GM12878 (cell line): Measurements from ENCODE around the gene MILR1. TPM values are rescaled to one million over a fixed set of nuclear protein-coding genes. Genes with fewer than 3 reads are reported as not detected.
"Not testable (repeated sequence)": the region's sequence is repeated elsewhere in the genome, so short reads cannot be mapped to it uniquely, and the experiment has no call there.

Experiments
- ATAC-seq: fragments of 200-7000 bp; cut with Tn5 transposase; 3 replicates; pipeline ENCODE4 v1.9.1; 2020; ENCODE audit warnings: mild to moderate bottlenecking, moderate library complexity
- BruUV-seq: library from RNA; stranded (reverse); fragments of 400-500 nt; replicated peaks from 2 replicates; lab custom pipeline; 2021; lab: Mats Ljungman, UMichigan
- CTCF ChIA-PET: fragments of 300-600 bp; sonication (Branson Sonifier 250); formaldehyde crosslinking; extraction: SDS; loops from one replicate; lab custom pipeline; 2021; ENCODE audit warnings: inconsistent platforms; lab: Yijun Ruan, JAX
- POLR2A ChIA-PET: fragments of 350-600 bp; formaldehyde crosslinking; extraction: SDS; loops from one replicate; lab custom pipeline; 2021; ENCODE audit warnings: inconsistent platforms; lab: Charles Lee
- RAD21 ChIA-PET: fragments of 300-600 bp; sonication (Branson Sonifier 250); formaldehyde crosslinking; loops from one replicate; lab custom pipeline; 2023; ENCODE audit warnings: antibody characterized with exemption; ENCODE audit not compliant: unreplicated experiment; lab: Charles Lee
- SMC1A ChIA-PET: fragments of 300-600 bp; sonication (Branson Sonifier 250); formaldehyde crosslinking; loops from one replicate; lab custom pipeline; 2023; ENCODE audit not compliant: unreplicated experiment, uncharacterized antibody; lab: Charles Lee
- DNase-seq: peaks from one replicate; pipeline ENCODE4 v3.0.0-alpha.2; 2011; ENCODE audit warnings: low read depth, low spot score
- FAIRE-seq: peaks from 3 replicates; lab custom pipeline; 2011; peaks lifted over from hg19 to GRCh38; lab: Jason Lieb, UNC
- H2AFZ ChIP-seq: 2 replicates; pipeline ENCODE4 v1.6.0; 2011; ENCODE audit warnings: low read depth, low read length, control low read depth; ENCODE audit not compliant: control insufficient read depth
- H3K27ac ChIP-seq: 2 replicates; pipeline ENCODE4 v1.5.1; 2011; ENCODE audit warnings: control low read depth; ENCODE audit not compliant: control insufficient read depth, insufficient read depth
- H3K27me3 ChIP-seq, 2 experiments: replicated peaks in 1 of 2; 2 replicates each; pipeline versions ENCODE4 v1.6.0 to v1.6.1; 2011; ENCODE audit warnings: low read length in 1 of 2; ENCODE audit not compliant: control insufficient read depth in 2 of 2, insufficient read depth in 2 of 2
- H3K36me3 ChIP-seq, 2 experiments: 2 replicates each; pipeline ENCODE4 v1.5.1; 2011; ENCODE audit warnings: low read length in 1 of 2; ENCODE audit not compliant: control insufficient read depth in 2 of 2, insufficient read depth in 2 of 2
- H3K4me1 ChIP-seq: 2 replicates; pipeline ENCODE4 v1.6.1; 2011; ENCODE audit warnings: mild to moderate bottlenecking, low read length, moderate library complexity, mixed read lengths; ENCODE audit not compliant: control insufficient read depth, insufficient read depth
- H3K4me2 ChIP-seq: 2 replicates; pipeline ENCODE4 v1.6.0; 2011; ENCODE audit warnings: control low read depth; ENCODE audit not compliant: control insufficient read depth, insufficient read depth
- H3K4me3 ChIP-seq: fragments of 200-600 bp; sonication (generic); 2 replicates; pipeline ENCODE4 v1.5.1; 2016
- H3K79me2 ChIP-seq: 2 replicates; pipeline ENCODE4 v1.6.0; 2011; ENCODE audit warnings: low read length; ENCODE audit not compliant: control insufficient read depth, insufficient read depth
- H3K9ac ChIP-seq: 2 replicates; pipeline ENCODE4 v1.8.0; 2011; ENCODE audit warnings: low read length, control low read depth, mixed read lengths; ENCODE audit not compliant: control insufficient read depth, insufficient read depth
- H3K9me3 ChIP-seq: replicated peaks from 3 replicates; pipeline ENCODE4 v1.5.1; 2011; ENCODE audit warnings: mild to moderate bottlenecking, low read length; ENCODE audit not compliant: control insufficient read depth, insufficient read depth
- H4K20me1 ChIP-seq: 2 replicates; pipeline ENCODE4 v1.6.0; 2011; ENCODE audit not compliant: control insufficient read depth, insufficient read depth
- FOXK2 ChIP-seq: fragments of 450-650 bp; IDR thresholded peaks from 2 replicates; pipeline ENCODE4 v1.6.1; 2017; ENCODE audit warnings: mild to moderate bottlenecking, moderate library complexity
- WGBS: methylation state at CpG from one replicate; pipeline ENCODE4 v1.1.6; 2016; ENCODE audit warnings: low lambda C conversion rate; ENCODE audit not compliant: insufficient replicate concordance, insufficient coverage; ENCODE audit errors: missing lambda C conversion rate; 5-methylcytosine and 5-hydroxymethylcytosine counted together
- in situ Hi-C: fragments of 300-500 bp; cut with MboI; formaldehyde crosslinking; loops from 9 replicates; pipeline ENCODE4 v1.14.3; 2018; ENCODE audit warnings: mixed read lengths
- intact Hi-C: fragments of 100-400 bp; cut with micrococcal nuclease; formaldehyde crosslinking; loops from one replicate; pipeline ENCODE4 v1.14.2; 2022; ENCODE audit not compliant: unreplicated experiment
- polyA plus RNA-seq, 11 experiments: library from polyadenylated mRNA; depleted of rRNA in 4 of 11; unstranded in 6 of 11; stranded (reverse) in 5 of 11; fragments of >200 nt; fragmentation: Nextera tagmentation in 4 of 11; fragmentation: Illumina TruSeq in 1 of 11; extraction: Ambion mirVana in 4 of 11; extraction: Trizol in 1 of 11; gene quantifications; 1 replicate in 1 of 11; 2 replicates in 10 of 11; pipeline versions ENCODE4 v1.2.1 to v1.2.3, GENCODE V29; 2011 to 2016; ENCODE audit warnings: inconsistent platforms in 2 of 11, missing spikeins in 2 of 11, low read depth in 1 of 11
- total RNA-seq, 4 experiments: library from RNA; depleted of rRNA in 3 of 4; stranded (reverse); fragments of >200 nt in 3 of 4; fragmentation: Illumina TruSeq in 1 of 4; extraction: Trizol in 1 of 4; gene quantifications; 2 replicates each; pipeline versions ENCODE4 v1.2.1 to v1.2.3, GENCODE V29; 2013 to 2021

MILR1 gene
- total and polyA plus RNA-seq, 10 of the 15 experiments (the other 5 are each of a cell fraction or from before 2014, with no cell fraction given) = 2.0 to 47.2 (median 17.2) TPM

- intact Hi-C loops, H3K9ac ChIP-seq, BruUV-seq, H4K20me1 ChIP-seq, H3K9me3 ChIP-seq, H3K4me1 ChIP-seq, H2AFZ ChIP-seq, in situ Hi-C loops, ATAC-seq, H3K27me3 ChIP-seq, FAIRE-seq, H3K27ac ChIP-seq, DNase-seq, H3K36me3 ChIP-seq, H3K4me3 ChIP-seq, H3K79me2 ChIP-seq, H3K4me2 ChIP-seq, POLR2A ChIA-PET: not testable (repeated sequence)
- WGBS = 0% methylated on average over 2 of the region's 2 CpGs
- ChIA-PET RAD21 (interaction anchor here (1.5 kb wide), 1 partner anchor 10 kb away, joined by 6 read pairs; no protein-coding TSS in a partner anchor), CTCF (interaction anchor here (1.0 to 2.8 kb wide), 8 partner anchors 10 to 164 kb away, joined by 3 to 11 read pairs (median 4); no protein-coding TSS in a partner anchor), SMC1A (interaction anchor here (0.6 to 3.5 kb wide), 2 partner anchors 10 kb away, joined by 3 to 30 read pairs; no protein-coding TSS in a partner anchor)
Measured at GRCh38 chr17:64430036-64430435, 18.9 kb upstream of the MILR1 start.

DNA sequence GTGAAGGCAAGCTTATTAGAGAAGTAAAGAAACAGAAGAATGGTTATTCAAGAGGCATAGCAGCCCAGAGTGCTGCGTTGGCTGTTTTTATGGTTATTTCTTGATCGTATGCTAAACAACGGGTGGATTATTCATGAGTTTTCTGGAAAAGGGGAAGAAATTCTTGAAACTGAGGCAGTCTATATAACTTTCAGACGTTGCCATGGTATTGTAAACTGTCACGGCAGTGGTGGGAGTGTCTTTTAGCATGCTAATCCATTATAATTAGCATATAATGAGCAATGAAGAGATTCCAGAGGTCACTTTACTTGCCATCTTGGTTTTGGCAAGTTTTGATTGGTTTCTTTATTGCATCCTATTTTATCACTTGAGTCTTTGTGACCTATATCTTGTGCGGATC is 17.4 kb upstream of the MILR1 start:
- no peaks in the 10 kb centered on the region for H4K20me1 ChIP-seq
- H3K79me2 ChIP-seq = no peaks in the 10 kb centered on the region
- H3K4me2 ChIP-seq = no peak overlapping the region
- ATAC-seq = no peak
- H3K9me3 ChIP-seq = no peaks in the 10 kb centered on the region; the same call in 2 of the 3 replicates
- ChIA-PET SMC1A (interaction anchor here (0.9 to 3.5 kb wide), 2 partner anchors 11 to 131 kb away, joined by 3 to 30 read pairs; no protein-coding TSS in a partner anchor), RAD21 (no interaction called here), POLR2A (no interaction called here), CTCF (interaction anchor here (3.1 kb wide), 1 partner anchor 11 kb away, joined by 17 read pairs; no protein-coding TSS in a partner anchor)
- no peak for DNase-seq
- WGBS = 71% methylated on average over 6 of the region's 6 CpGs
- H3K4me1 ChIP-seq = no peaks in the 10 kb centered on the region
- no TSS peak for BruUV-seq
- H3K27me3 ChIP-seq = no peaks in the 10 kb centered on the region
- no peak overlapping the region for H3K9ac ChIP-seq
- no peak overlapping the region for H2AFZ ChIP-seq
- H3K4me3 ChIP-seq = no peak overlapping the region
- no peak for FAIRE-seq
- intact Hi-C loops = no loop called here
- TF ChIP-seq FOXK2 = no peak
- H3K27ac ChIP-seq = no peak overlapping the region
- H3K36me3 ChIP-seq = no peaks in the 10 kb centered on the region
- in situ Hi-C loops = no loop called here
